ENCODE data around the gene UBL4A. TPM values are rescaled to one million over a fixed set of nuclear protein-coding genes. Genes with fewer than 3 reads are reported as not detected.

Gene UBL4A
- polyA plus RNA-seq, 1 donor (not counting 4 experiments of a cell fraction or from before 2014, with no cell fraction given), result 15.2 TPM

DNA sequence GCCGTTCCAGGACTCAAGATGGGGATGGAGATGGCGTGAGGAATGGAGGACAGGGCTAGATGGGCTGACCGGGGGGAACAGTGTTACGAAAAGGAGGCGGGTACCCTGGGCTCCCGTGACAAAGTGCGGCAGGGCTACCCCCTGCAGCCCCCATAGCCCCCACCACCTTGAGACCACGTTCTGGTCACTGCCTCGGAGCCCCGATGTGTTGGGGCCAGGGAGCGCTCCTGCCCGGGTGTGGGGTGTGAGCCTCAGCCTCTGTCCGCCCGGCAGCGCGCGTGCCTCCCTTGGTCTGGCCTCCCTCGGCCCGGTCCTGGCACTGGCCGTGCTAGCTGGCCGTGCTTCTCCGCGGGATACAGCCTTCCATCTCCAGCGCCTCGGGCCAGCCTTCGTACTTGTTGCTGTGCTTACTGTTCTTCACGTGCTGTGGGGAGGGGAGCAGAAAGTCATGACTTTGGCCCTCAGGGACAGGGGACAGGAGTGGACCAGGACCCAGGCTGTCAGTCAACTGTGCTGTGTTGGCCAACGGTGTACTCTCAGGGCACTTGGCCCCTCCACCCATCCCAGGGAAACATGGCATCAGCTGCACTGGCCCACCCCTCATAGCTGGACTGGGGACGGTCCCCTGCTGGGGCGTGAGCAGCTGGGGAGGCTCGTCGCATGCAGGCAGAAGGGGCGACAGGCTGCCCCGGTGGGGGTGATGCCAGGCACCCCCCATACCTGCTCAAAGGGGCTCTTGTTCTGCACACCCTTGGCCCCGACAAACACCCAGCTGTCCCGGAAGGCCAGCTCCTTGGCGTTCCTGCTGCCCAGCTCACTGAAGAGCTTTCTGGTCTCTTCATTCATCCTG, 20.3 kb upstream of the UBL4A start:
- Histone ChIP-seq H4K20me1 (ENCODE audit: control insufficient read depth, extremely low read depth, insufficient read depth, low read length) (no peaks in the 10 kb centered on the region), H3K36me3 (ENCODE audit: control insufficient read depth in 2 of 2, extremely low read depth in 1 of 2, insufficient read depth in 2 of 2, low read length in 2 of 2) (no peaks in the 10 kb centered on the region), H3K4me2 (ENCODE audit: control insufficient read depth, extremely low read depth, insufficient read depth, low read depth, low read length) (no peak overlapping the region), H2AFZ (ENCODE audit: control insufficient read depth, low read length) (no peak overlapping the region), H3K4me1 (ENCODE audit: control insufficient read depth, extremely low read depth, insufficient read depth, low read length) (no peaks in the 10 kb centered on the region), H3K27ac (ENCODE audit: control insufficient read depth, insufficient read depth, low read length) (no peak overlapping the region), H3K27me3 (ENCODE audit: control insufficient read depth, extremely low read depth, insufficient read depth, low read length) (no peaks in the 10 kb centered on the region), H3K4me3 (ENCODE audit: control insufficient read depth in 2 of 3, extremely low read depth in 1 of 3, insufficient read depth in 2 of 3, low read depth in 1 of 3, low read length in 3 of 3) (no peak overlapping the region), H3K9ac (ENCODE audit: control insufficient read depth, extremely low read depth, insufficient read depth, low read length) (no peak overlapping the region), H3K9me1 (ENCODE audit: control insufficient read depth, extremely low read depth, insufficient read depth, low read length) (no peaks in the 10 kb centered on the region), H3K9me3 (ENCODE audit: control insufficient read depth, low read depth, low read length) (peaks cover 3% of the 10 kb centered on the region), H3K79me2 (ENCODE audit: control insufficient read depth, insufficient read depth, low read length) (no peaks in the 10 kb centered on the region)
- TF ChIP-seq EZH2 (IDR thresholded peaks at IDR 0.05; ENCODE audit: low read length), result no peak
- TF ChIP-seq, protein P1, sequence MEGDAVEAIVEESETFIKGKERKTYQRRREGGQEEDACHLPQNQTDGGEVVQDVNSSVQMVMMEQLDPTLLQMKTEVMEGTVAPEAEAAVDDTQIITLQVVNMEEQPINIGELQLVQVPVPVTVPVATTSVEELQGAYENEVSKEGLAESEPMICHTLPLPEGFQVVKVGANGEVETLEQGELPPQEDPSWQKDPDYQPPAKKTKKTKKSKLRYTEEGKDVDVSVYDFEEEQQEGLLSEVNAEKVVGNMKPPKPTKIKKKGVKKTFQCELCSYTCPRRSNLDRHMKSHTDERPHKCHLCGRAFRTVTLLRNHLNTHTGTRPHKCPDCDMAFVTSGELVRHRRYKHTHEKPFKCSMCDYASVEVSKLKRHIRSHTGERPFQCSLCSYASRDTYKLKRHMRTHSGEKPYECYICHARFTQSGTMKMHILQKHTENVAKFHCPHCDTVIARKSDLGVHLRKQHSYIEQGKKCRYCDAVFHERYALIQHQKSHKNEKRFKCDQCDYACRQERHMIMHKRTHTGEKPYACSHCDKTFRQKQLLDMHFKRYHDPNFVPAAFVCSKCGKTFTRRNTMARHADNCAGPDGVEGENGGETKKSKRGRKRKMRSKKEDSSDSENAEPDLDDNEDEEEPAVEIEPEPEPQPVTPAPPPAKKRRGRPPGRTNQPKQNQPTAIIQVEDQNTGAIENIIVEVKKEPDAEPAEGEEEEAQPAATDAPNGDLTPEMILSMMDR (optimal IDR thresholded peaks at IDR 0.05 in 1 of 3, IDR thresholded peaks at IDR 0.05 in 1 of 3, conservative IDR thresholded peaks at IDR 0.05 in 1 of 3; ENCODE audit: extremely low read depth in 1 of 3, insufficient read depth in 2 of 3, low read length in 3 of 3), result no peak
- FAIRE-seq, result no peak
- dilution Hi-C loops (cut with MboI; ENCODE audit: extremely low pct_ligation_motif_present, low sequenced_read_pairs), result no loop called here
- DNase-seq (ENCODE audit: low read depth, low spot score), result no peak

- TF ChIP-seq, protein P1 (optimal IDR thresholded peaks at IDR 0.05 in 1 of 3, IDR thresholded peaks at IDR 0.05 in 1 of 3, conservative IDR thresholded peaks at IDR 0.05 in 1 of 3; ENCODE audit: extremely low read depth in 1 of 3, insufficient read depth in 2 of 3, low read length in 3 of 3), result no peak
- TF ChIP-seq EZH2 (IDR thresholded peaks at IDR 0.05; ENCODE audit: low read length), result no peak
- H3K4me2 ChIP-seq (ENCODE audit: control insufficient read depth, extremely low read depth, insufficient read depth, low read depth, low read length), result no peak overlapping the region
- dilution Hi-C loops (cut with MboI; ENCODE audit: extremely low pct_ligation_motif_present, low sequenced_read_pairs), result no loop called here
- peaks cover 3% of the 10 kb centered on the region for H3K9me3 ChIP-seq (ENCODE audit: control insufficient read depth, low read depth, low read length)
- H3K79me2 ChIP-seq (ENCODE audit: control insufficient read depth, insufficient read depth, low read length), result no peaks in the 10 kb centered on the region
- no peak overlapping the region for H3K4me3 ChIP-seq (ENCODE audit: control insufficient read depth in 2 of 3, extremely low read depth in 1 of 3, insufficient read depth in 2 of 3, low read depth in 1 of 3, low read length in 3 of 3)
- no peaks in the 10 kb centered on the region for H3K36me3 ChIP-seq (ENCODE audit: control insufficient read depth in 2 of 2, extremely low read depth in 1 of 2, insufficient read depth in 2 of 2, low read length in 2 of 2)
- no peaks in the 10 kb centered on the region for H4K20me1 ChIP-seq (ENCODE audit: control insufficient read depth, extremely low read depth, insufficient read depth, low read length)
- FAIRE-seq (no peak), DNase-seq (ENCODE audit: low read depth, low spot score) (no peak)
- H3K4me1 ChIP-seq (ENCODE audit: control insufficient read depth, extremely low read depth, insufficient read depth, low read length), result no peaks in the 10 kb centered on the region
- H3K27me3 ChIP-seq (ENCODE audit: control insufficient read depth, extremely low read depth, insufficient read depth, low read length), result no peaks in the 10 kb centered on the region
- no peak overlapping the region for H3K27ac ChIP-seq (ENCODE audit: control insufficient read depth, insufficient read depth, low read length)
- H2AFZ ChIP-seq (ENCODE audit: control insufficient read depth, low read length), result no peak overlapping the region
- no peak overlapping the region for H3K9ac ChIP-seq (ENCODE audit: control insufficient read depth, extremely low read depth, insufficient read depth, low read length)
- no peaks in the 10 kb centered on the region for H3K9me1 ChIP-seq (ENCODE audit: control insufficient read depth, extremely low read depth, insufficient read depth, low read length)
These were observed 19.3 kb upstream of the UBL4A start for GRCh38 chrX:154505734-154506133.

All from keratinocyte (primary cell).